ENCODE data around the gene GAN.
A peak's percentile ranks its signal among the peaks of the same experiment; 100 is the strongest.

DNA sequence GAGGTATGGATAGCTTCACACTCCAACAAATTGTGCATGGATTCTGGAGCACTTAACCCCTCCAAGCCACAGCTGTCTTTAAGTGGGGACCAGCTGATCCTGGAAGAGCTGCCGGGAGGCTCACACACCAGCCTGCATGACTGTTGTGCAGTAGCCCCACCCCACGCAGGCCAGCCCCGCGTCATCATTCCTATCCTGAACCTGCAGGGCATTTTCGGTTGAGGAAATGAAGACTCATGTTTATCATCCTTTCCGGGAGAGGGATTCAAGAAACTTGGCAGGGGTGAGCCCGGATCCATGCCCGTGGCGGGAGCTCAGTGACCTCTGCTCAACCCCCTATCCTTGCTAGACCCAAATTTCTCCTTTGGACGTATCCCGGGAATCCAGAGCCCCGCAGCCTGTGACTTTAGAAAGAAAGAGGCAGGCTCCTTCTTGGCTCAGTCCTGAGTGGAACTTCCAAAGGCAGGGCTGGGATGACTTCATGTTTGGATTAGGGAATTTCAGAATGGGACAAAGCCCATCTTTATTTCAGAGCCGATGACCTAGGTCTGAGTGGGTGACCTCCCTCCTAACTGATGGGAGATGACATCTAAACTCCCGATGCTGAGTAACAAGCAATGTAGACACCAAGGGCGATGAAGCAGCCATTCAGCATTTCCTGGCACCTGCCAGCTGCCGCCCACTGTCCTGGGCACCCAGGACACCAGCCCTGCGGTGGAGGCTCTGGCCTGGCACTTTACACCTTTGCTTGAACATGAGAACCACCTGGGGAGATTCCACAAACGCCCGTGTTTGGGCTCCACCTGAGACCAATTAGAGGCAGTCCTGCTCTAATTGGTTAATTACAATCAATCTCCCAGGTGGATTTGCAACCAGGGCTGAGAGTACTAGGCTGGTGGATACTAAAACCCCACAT is 86.5 kb downstream of the GAN start:
- TF ChIP-seq POLR2A (IDR thresholded peaks at IDR 0.05) (no peak), POLR2AphosphoS5 (IDR thresholded peaks at IDR 0.05) (peak in 2 of 3 donors; percentile 34 to 51)
- TF ChIP-seq, protein P1, sequence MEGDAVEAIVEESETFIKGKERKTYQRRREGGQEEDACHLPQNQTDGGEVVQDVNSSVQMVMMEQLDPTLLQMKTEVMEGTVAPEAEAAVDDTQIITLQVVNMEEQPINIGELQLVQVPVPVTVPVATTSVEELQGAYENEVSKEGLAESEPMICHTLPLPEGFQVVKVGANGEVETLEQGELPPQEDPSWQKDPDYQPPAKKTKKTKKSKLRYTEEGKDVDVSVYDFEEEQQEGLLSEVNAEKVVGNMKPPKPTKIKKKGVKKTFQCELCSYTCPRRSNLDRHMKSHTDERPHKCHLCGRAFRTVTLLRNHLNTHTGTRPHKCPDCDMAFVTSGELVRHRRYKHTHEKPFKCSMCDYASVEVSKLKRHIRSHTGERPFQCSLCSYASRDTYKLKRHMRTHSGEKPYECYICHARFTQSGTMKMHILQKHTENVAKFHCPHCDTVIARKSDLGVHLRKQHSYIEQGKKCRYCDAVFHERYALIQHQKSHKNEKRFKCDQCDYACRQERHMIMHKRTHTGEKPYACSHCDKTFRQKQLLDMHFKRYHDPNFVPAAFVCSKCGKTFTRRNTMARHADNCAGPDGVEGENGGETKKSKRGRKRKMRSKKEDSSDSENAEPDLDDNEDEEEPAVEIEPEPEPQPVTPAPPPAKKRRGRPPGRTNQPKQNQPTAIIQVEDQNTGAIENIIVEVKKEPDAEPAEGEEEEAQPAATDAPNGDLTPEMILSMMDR (IDR thresholded peaks at IDR 0.05 in 8 of 11, conservative IDR thresholded peaks at IDR 0.05 in 3 of 11): no peak

Measured in spleen (tissue), 7 donors.